Measurements from ENCODE around the gene ZNF219.

- TF ChIP-seq CTCF (conservative IDR thresholded peaks at IDR 0.05; ENCODE audit: low read length) (no peak), EZH2phosphoT487 (IDR thresholded peaks at IDR 0.05; ENCODE audit: borderline replicate concordance) (no peak)
Observed at GRCh38 chr14:21095430-21096205, 2.8 kb downstream of the ZNF219 start.

Measured in Loucy (cell line).